Stimulated activated CD8-positive, alpha-beta memory T cell treated with anti-CD3 and anti-CD28 coated beads, Interleukin-7, amount 100 ng/mL, for 1 hour (primary cell): ENCODE data around the gene JPT1.
"Not testable (repeated sequence)": the region's sequence is repeated elsewhere in the genome, so short reads cannot be mapped to it uniquely, and the experiment has no call there.

ENCODE experiments used
- DNase-seq, 2 donors: peaks; one replicate each; pipeline ENCODE4 v3.0.0-alpha.2; 2020; ENCODE audit warnings: low read depth in 2 of 2

The JPT1 gene

GRCh38 chr17:75158480-75158879 is 4.2 kb upstream of the JPT1 start:
- DNase-seq, result not testable (repeated sequence)

DNA sequence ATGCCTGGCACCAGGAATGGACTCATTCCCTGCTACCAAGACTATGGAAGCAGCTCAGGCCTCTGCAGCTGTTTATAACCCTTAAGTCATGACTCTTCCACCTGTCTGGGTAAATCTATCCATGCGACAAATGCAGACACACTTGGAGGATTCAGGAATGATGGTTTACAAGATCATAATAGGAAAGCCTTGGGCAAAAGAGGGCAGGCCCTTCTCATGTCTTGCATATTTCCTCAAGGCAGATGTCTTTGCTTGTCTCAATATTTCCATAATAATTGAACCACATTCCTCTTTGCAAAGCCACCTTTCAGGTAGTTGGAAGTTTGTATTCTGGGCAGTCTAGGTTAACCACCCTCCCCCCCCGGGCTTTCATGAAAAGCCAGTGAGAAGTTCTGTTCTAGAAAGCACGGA is 884 bp upstream of the JPT1 start:
- no peak for DNase-seq

DNA sequence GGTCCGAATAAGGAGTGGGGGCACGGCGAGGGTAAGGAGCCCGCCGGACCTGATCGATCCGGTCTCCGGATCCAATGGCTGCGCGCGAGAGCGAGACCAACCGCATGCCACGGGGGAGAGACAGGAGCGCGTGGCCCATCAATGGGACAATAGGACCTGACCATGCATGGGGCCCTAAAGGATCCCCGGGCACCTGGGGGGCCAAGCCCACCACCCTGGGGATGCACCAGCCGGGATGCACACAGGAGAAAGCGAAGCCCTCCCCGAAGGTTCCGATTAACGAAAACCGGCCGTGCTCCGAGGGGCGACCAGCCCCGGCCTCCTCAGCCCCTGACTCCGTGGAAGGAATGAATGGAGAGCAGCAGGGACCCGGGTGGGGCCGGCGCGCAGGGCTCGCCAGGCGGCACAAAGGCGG is 525 bp downstream of the JPT1 start:
- DNase-seq, result no peak

- DNase-seq, result no peak
Measured at GRCh38 chr17:75152922-75153779, 1.2 kb downstream of the JPT1 start.

DNA sequence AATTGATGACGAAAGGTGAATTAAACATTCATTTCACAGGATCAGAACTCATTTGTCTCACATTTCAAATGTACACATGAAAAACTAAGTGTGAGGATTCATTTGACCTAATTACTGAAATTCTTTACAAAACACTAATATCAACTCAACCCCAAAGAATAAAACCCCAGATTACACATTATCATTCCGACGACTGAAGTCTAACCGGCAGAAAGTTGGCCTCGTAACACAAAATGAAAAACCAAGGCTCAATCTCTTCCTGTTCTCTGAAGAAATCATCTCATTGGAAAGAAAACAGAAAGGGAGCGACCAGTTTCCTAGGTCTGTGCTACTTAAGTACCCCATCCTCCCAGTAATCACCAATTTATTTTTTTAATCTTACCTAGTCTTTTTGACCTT is 1.8 kb downstream of the JPT1 start:
- DNase-seq, result no peak

GRCh38 chr17:75151930-75152329 is 2.4 kb downstream of the JPT1 start:
- DNase-seq, result no peak

DNA sequence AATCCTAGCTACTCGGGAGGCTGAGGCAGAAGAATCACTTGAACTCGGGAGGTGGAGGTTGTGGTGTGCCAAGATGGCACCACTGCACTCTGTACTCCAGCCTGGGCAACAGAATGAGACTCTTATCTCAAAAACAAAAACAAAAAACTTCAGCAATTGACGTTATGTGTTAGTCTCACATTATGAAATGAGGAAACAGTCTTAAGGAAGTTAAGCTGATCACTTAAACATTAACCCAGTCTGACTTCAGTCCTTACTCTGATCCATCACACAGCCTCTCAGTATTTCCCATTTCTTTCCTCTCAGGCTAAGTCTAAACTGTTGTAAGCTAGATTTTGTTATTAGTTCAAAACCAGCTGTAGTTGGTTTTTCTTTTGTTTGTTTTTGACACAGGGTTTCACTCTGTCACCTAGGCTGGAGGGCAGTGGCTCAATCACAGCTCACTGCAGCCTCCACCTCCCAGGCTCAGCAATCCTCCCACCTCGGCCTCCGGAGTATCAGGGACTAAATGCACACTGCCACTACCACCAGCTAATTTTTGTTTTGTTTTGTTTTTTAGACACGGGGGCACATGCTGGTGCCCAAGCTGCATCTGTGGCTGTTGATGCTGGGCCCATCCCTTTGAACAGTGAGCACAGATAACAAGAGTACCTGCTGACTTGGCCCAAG is 6.3 kb downstream of the JPT1 start:
- no peak for DNase-seq

GRCh38 chr17:75146592-75146991 is 7.7 kb downstream of the JPT1 start:
- DNase-seq, result no peak

DNA sequence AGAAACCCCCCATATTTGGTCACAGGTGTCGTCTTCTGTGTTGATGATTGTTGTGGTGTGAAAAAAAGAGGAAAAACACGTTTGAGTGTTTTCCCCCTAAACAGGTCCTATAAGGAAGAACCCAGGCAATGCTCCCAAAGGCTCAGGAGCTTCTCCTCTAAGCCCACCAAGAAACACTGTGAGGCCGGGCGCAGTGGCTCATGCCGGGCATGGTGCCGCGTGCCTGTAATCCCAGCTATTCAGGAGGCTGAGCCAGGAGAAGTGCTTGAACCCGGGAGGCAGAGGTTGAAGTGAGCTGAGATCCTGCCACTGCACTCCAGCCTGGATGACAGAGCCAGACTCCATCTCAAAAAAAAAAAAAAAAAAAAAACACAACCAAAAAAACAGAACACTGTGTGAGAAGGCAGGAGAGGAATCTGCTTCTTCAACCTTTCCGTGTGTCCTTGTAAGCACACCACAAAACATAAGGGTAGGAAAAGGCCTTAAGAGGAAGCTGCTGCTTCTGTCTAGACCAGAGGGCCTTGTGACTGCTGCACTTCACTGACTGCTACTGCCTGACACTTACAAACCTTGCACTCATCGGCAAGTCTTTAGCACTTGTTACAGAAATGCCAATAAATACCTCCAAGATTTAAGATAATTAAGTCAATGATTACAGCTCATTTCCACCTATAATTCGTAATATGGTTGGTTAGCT is 9.3 kb downstream of the JPT1 start:
- no peak for DNase-seq

GRCh38 chr17:75142236-75142971 is 11.9 kb downstream of the JPT1 start:
- no peak for DNase-seq

- no peak for DNase-seq
Measured at GRCh38 chr17:75138519-75138918, 15.8 kb downstream of the JPT1 start.

DNA sequence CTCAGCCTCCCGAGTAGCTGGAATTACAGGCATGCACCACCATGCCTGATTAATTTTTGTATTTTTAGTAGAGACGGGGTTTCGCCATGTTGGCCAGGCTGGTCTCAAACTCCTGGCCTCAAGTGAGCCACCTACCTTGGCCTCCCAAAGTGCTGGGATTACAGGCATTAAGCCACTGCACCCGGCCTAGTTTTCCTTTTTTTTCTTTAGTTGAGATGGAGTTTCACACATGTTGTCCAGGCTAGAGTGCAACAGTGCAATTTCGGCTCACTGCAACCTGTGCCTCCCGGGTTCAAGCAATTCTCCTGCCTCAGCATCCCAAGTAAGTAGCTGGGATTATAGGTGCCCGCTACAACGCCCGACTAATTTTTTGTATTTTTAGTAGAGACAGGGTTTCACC is 16.6 kb downstream of the JPT1 start:
- DNase-seq, result not testable (repeated sequence)

- no peak for DNase-seq
Measured at GRCh38 chr17:75135946-75136345, 18.4 kb downstream of the JPT1 start.

DNA sequence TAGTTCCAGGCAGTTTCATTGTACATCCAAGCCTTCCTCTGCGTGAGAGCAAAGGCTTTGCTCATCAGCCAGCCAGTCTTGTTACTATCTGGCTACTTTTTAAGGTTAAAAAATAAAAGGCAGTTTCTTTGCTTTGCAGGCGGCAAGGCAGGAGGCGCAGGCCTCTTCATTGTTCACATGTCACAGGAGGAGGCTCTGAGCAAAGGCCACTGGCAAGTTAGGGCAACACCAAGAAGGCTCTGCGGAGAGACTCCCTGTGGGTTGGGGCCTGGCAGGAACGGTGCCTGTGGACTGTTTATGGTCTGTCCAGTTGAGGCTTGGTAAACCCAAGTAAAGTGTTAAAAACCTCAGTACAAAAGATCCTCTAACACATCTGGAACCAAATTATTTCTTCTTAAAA is 18.9 kb downstream of the JPT1 start:
- no peak for DNase-seq

- not testable (repeated sequence) for DNase-seq
Measured at GRCh38 chr17:75133607-75134347, 20.5 kb downstream of the JPT1 start.

- no peak for DNase-seq
Measured at GRCh38 chr17:75133001-75133400, 21.3 kb downstream of the JPT1 start.

GRCh38 chr17:75132018-75133000 is 22.0 kb downstream of the JPT1 start:
- DNase-seq, result not testable (repeated sequence)

DNA sequence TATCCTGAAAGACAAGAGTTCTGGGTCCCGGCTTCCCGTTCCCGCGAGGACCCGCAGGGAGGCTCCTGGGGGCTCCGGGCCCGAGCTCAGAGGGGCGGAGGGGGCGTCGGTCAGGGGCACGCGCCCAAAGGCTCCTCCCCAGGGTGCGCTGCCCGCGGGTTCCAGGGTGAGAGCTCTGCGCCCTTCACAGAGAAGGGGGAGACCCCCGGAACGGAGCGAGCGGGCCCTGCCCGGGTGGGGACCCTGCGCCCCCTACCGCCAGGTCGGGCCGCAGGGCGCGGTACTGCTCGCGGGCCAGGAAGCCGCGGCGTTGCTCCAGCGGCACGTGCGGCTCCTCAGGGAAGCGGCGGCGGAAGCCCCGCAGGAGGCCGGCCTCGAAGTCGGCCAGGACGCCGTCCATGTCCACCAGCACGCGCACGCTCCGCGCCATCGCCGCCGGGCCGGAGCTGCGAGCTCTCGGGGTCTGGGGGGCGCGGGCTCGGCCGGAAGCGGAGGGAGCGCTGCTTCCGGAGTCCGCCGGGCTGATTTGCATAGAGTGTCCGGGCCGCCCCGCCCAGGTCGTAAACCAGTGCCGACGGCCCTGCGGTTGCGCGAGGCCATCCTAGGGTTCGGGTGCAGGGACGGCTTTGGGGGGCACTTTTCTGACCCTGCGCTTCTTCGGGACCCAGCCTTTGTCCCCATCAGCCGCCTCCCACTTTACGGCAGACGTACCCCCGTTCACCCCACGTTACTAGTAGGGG is 22.9 kb downstream of the JPT1 start, which contains the start of gene NT5C:
TSS of gene NT5C (minus strand) at position 465 of the 740 bp plus-strand sequence. CDS start at position 430, 35 bp downstream.
- DNase-seq, result peak; percentile 31 to 33

GRCh38 chr17:75130632-75131277 is 23.6 kb downstream of the JPT1 start:
- no peak for DNase-seq
